GM23248 (cell line): Measurements from ENCODE around the gene PPIP5K2. TPM values are rescaled to one million over a fixed set of nuclear protein-coding genes. Genes with fewer than 3 reads are reported as not detected.

Source experiments
- DNase-seq: peaks from one replicate; pipeline ENCODE4 v3.0.0-alpha.2; 2015
- H2AFZ ChIP-seq: fragments of 200-600 bp; sonication (generic); 2 replicates; pipeline ENCODE4 v1.6.1; 2016; ENCODE audit warnings: antibody characterized with exemption
- H3F3A ChIP-seq: fragments of 200-600 bp; sonication (generic); 2 replicates; pipeline ENCODE4 v1.6.1; 2016; ENCODE audit warnings: mild to moderate bottlenecking, antibody characterized with exemption, mixed run types; ENCODE audit not compliant: insufficient read depth
- H3K27ac ChIP-seq: fragments of 200-600 bp; sonication (generic); 2 replicates; pipeline ENCODE4 v1.5.1; 2016; ENCODE audit warnings: mild to moderate bottlenecking
- H3K27me3 ChIP-seq: fragments of 200-600 bp; sonication (generic); replicated peaks from 2 replicates; pipeline ENCODE4 v1.6.1; 2016; ENCODE audit warnings: mild to moderate bottlenecking; ENCODE audit not compliant: insufficient read depth
- H3K36me3 ChIP-seq: fragments of 200-600 bp; sonication (generic); 2 replicates; pipeline ENCODE4 v1.6.1; 2016; ENCODE audit warnings: low read depth, mild to moderate bottlenecking
- H3K4me1 ChIP-seq: fragments of 200-600 bp; sonication (generic); 2 replicates; pipeline ENCODE4 v1.6.1; 2016; ENCODE audit warnings: mild to moderate bottlenecking; ENCODE audit not compliant: insufficient read depth
- H3K4me2 ChIP-seq: fragments of 200-600 bp; sonication (generic); one replicate; pipeline ENCODE4 v1.6.1; 2016; ENCODE audit warnings: mild to moderate bottlenecking; ENCODE audit not compliant: unreplicated experiment
- H3K4me3 ChIP-seq: fragments of 200-600 bp; sonication (generic); 2 replicates; pipeline ENCODE4 v1.5.1; 2016; ENCODE audit warnings: mild to moderate bottlenecking
- H3K79me2 ChIP-seq: fragments of 200-600 bp; sonication (generic); 2 replicates; pipeline ENCODE4 v1.6.1; 2016; ENCODE audit warnings: mild to moderate bottlenecking; ENCODE audit not compliant: insufficient read depth
- H3K9ac ChIP-seq: fragments of 200-600 bp; sonication (generic); 2 replicates; pipeline ENCODE4 v1.6.1; 2016; ENCODE audit warnings: mild to moderate bottlenecking
- H3K9me2 ChIP-seq: fragments of 200-600 bp; sonication (generic); 2 replicates; pipeline ENCODE4 v1.6.1; 2016; ENCODE audit warnings: mixed run types, mild to moderate bottlenecking, moderate library complexity; ENCODE audit not compliant: insufficient read depth
- H3K9me3 ChIP-seq: fragments of 200-600 bp; sonication (generic); one replicate; pipeline ENCODE4 v1.6.1; 2017; ENCODE audit warnings: low read depth
- H4K20me1 ChIP-seq: fragments of 200-600 bp; sonication (generic); 2 replicates; pipeline ENCODE4 v1.6.0; 2016; ENCODE audit not compliant: insufficient read depth
- EZH2 ChIP-seq: fragments of 200-600 bp; sonication (generic); IDR thresholded peaks from 2 replicates; pipeline ENCODE4 v1.6.1; 2018; ENCODE audit warnings: antibody characterized with exemption, mild to moderate bottlenecking; ENCODE audit not compliant: insufficient read depth, poor library complexity, severe bottlenecking
- EZH2phosphoT487 ChIP-seq: fragments of 200-600 bp; sonication (generic); IDR thresholded peaks from 2 replicates; pipeline ENCODE4 v1.6.1; 2018; ENCODE audit warnings: antibody characterized with exemption, moderate library complexity, mild to moderate bottlenecking, low read depth; ENCODE audit not compliant: insufficient read depth
- WGBS, 2 experiments: methylation state at CpG; one replicate each; pipeline ENCODE4 v1.1.6; 2015 to 2017; ENCODE audit warnings: low lambda C conversion rate in 2 of 2, low coverage in 1 of 2; ENCODE audit errors: missing lambda C conversion rate in 2 of 2; 5-methylcytosine and 5-hydroxymethylcytosine counted together
- in situ Hi-C: fragments of 300-500 bp; cut with MboI; formaldehyde crosslinking; loops from 2 replicates; pipeline ENCODE4 v1.15.0; 2020
- polyA plus RNA-seq: library from polyadenylated mRNA; unstranded; fragments of >200 nt; fragmentation: Nextera tagmentation; extraction: Ambion mirVana; gene quantifications from 2 replicates; pipeline ENCODE4 v1.2.1, GENCODE V29; 2016
- total RNA-seq: library from RNA; depleted of rRNA; stranded (reverse); fragments of >200 nt; shearing (Covaris generic); gene quantifications from 2 replicates; pipeline ENCODE4 v1.2.3, GENCODE V29; 2014

Gene PPIP5K2
- total and polyA plus RNA-seq, 2 experiments from 2014 or later: 47.5 to 65.6 TPM

GRCh38 chr5:103243665-103244064, 123.6 kb downstream of the PPIP5K2 start:
- TF ChIP-seq EZH2 (no peak), EZH2phosphoT487 (no peak)
- no peak for DNase-seq
- in situ Hi-C loops: no loop called here

GRCh38 chr5:103244398-103244797, 124.3 kb downstream of the PPIP5K2 start:
- H3K27me3 ChIP-seq: no peaks in the 10 kb centered on the region
- in situ Hi-C loops: no loop called here
- H3K4me1 ChIP-seq: no peaks in the 10 kb centered on the region
- no peaks in the 10 kb centered on the region for H3F3A ChIP-seq
- H3K9me2 ChIP-seq: no peaks in the 10 kb centered on the region
- H3K36me3 ChIP-seq: no peaks in the 10 kb centered on the region
- no peaks in the 10 kb centered on the region for H3K79me2 ChIP-seq
- H4K20me1 ChIP-seq: no peaks in the 10 kb centered on the region
- H3K4me2 ChIP-seq: no peak overlapping the region
- DNase-seq: no peak
- TF ChIP-seq EZH2phosphoT487 (no peak), EZH2 (no peak)
- no peak overlapping the region for H3K4me3 ChIP-seq
- no peak overlapping the region for H3K9ac ChIP-seq
- H2AFZ ChIP-seq: no peak overlapping the region
- H3K9me3 ChIP-seq: no peaks in the 10 kb centered on the region
- H3K27ac ChIP-seq: no peak overlapping the region

More at GRCh38 chr5:103243665-103244064, 123.6 kb downstream of the PPIP5K2 start:
- Histone ChIP-seq H3K36me3 (no peaks in the 10 kb centered on the region), H3K9me3 (peaks cover 4% of the 10 kb centered on the region), H3K9me2 (no peaks in the 10 kb centered on the region), H3K79me2 (no peaks in the 10 kb centered on the region), H3K4me2 (no peak overlapping the region), H3K4me3 (no peak overlapping the region), H3K9ac (no peak overlapping the region), H3F3A (no peaks in the 10 kb centered on the region), H2AFZ (no peak overlapping the region), H4K20me1 (no peaks in the 10 kb centered on the region), H3K4me1 (no peaks in the 10 kb centered on the region), H3K27me3 (no peaks in the 10 kb centered on the region), H3K27ac (no peak overlapping the region)
- 63 to 69% methylated on average over 2 of the region's 2 CpGs for WGBS, 2 experiments

DNA sequence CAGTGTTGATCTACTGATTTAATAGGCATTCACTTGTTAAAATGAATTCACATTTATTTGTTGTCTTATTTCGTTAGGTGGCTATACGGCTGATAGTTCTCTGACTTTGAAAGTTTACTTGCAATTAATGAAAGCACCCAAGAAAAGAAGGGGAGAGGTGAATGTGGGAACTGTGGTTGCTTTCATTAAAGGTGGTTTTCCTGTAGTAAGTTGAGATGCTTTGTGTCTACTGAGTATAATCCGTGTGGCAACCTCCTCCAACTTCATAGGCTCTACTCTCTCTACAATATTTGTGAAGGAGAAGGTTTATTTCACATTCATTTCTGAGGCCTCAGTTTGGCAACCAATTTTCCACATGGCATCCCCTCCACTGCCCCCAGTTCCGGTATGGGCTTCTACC, 125.7 kb downstream of the PPIP5K2 start:
- Histone ChIP-seq H3K9me3 (no peaks in the 10 kb centered on the region), H3K4me1 (no peaks in the 10 kb centered on the region), H4K20me1 (no peaks in the 10 kb centered on the region), H3K79me2 (no peaks in the 10 kb centered on the region), H3K4me3 (no peak overlapping the region), H3K9ac (no peak overlapping the region), H2AFZ (no peak overlapping the region), H3K9me2 (no peaks in the 10 kb centered on the region), H3K27ac (no peak overlapping the region), H3K4me2 (no peak overlapping the region), H3F3A (no peaks in the 10 kb centered on the region), H3K36me3 (no peaks in the 10 kb centered on the region), H3K27me3 (no peaks in the 10 kb centered on the region)
- TF ChIP-seq EZH2: no peak
- TF ChIP-seq EZH2phosphoT487: no peak
- DNase-seq: no peak
- in situ Hi-C loops: no loop called here
- WGBS, 2 experiments: 64 to 68% methylated on average over 4 of the region's 4 CpGs

- Histone ChIP-seq H3K9me3 (no peaks in the 10 kb centered on the region), H3K9me2 (no peaks in the 10 kb centered on the region), H3K79me2 (no peaks in the 10 kb centered on the region), H3F3A (no peaks in the 10 kb centered on the region), H3K4me1 (no peaks in the 10 kb centered on the region), H3K27ac (no peak overlapping the region), H3K36me3 (no peaks in the 10 kb centered on the region), H4K20me1 (no peaks in the 10 kb centered on the region), H3K27me3 (no peaks in the 10 kb centered on the region), H3K9ac (no peak overlapping the region), H2AFZ (no peak overlapping the region), H3K4me2 (no peak overlapping the region), H3K4me3 (no peak overlapping the region)
- in situ Hi-C loops: no loop called here
- TF ChIP-seq EZH2: no peak
- 79% methylated on average over 1 of the region's 1 CpG for WGBS, 2 experiments
- DNase-seq: no peak
These were observed 127.0 kb downstream of the PPIP5K2 start for GRCh38 chr5:103247118-103247517.

- Histone ChIP-seq H3K27ac (no peak overlapping the region), H3K4me2 (no peak overlapping the region), H3K27me3 (no peaks in the 10 kb centered on the region), H3K36me3 (no peaks in the 10 kb centered on the region), H2AFZ (no peak overlapping the region), H4K20me1 (no peaks in the 10 kb centered on the region), H3K4me1 (no peaks in the 10 kb centered on the region), H3K9me2 (no peaks in the 10 kb centered on the region), H3F3A (no peaks in the 10 kb centered on the region), H3K4me3 (no peak overlapping the region), H3K9me3 (no peaks in the 10 kb centered on the region), H3K79me2 (no peaks in the 10 kb centered on the region), H3K9ac (no peak overlapping the region)
- DNase-seq: no peak
- no peak for TF ChIP-seq EZH2
- no peak for TF ChIP-seq EZH2phosphoT487
- in situ Hi-C loops: no loop called here
- 52 to 57% methylated on average over 2 of the region's 2 CpGs for WGBS, 2 experiments
These were observed 129.0 kb downstream of the PPIP5K2 start for GRCh38 chr5:103249068-103249467.
